PC-3 (cell line): ENCODE measurements around the gene ANGPT4.

Source experiments
- CTCF ChIP-seq: fragments of 300-600 bp; sonication (generic); conservative IDR thresholded peaks from 2 replicates; pipeline ENCODE4 v1.5.1; 2017; ENCODE audit warnings: antibody characterized with exemption, low read depth, mild to moderate bottlenecking, low read length
- EZH2 ChIP-seq: fragments of 300-600 bp; sonication (generic); IDR thresholded peaks from one replicate; pipeline ENCODE4 v1.6.1; 2017; ENCODE audit warnings: antibody characterized with exemption, mild to moderate bottlenecking, low read length; ENCODE audit not compliant: unreplicated experiment
- EZH2phosphoT487 ChIP-seq: fragments of 300-600 bp; sonication (generic); IDR thresholded peaks from 2 replicates; pipeline ENCODE4 v1.6.1; 2018; ENCODE audit warnings: mild to moderate bottlenecking, antibody characterized with exemption, low read length, borderline replicate concordance

- no peak for TF ChIP-seq EZH2
- no peak for TF ChIP-seq CTCF
- no peak for TF ChIP-seq EZH2phosphoT487
These were observed 35.4 kb upstream of the ANGPT4 start for GRCh38 chr20:951384-952169.
